ENCODE measurements around the gene BAHCC1.
"Not testable (repeated sequence)": the region's sequence is repeated elsewhere in the genome, so short reads cannot be mapped to it uniquely, and the experiment has no call there.

BAHCC1 gene

GRCh38 chr17:81414756-81415516, 19.7 kb downstream of the BAHCC1 start:
- no peak for DNase-seq

- DNase-seq = no peak
Measured at GRCh38 chr17:81415681-81416080, 20.4 kb downstream of the BAHCC1 start.

GRCh38 chr17:81416612-81417011, 21.4 kb downstream of the BAHCC1 start:
- no peak for DNase-seq

GRCh38 chr17:81417049-81417878, 22.0 kb downstream of the BAHCC1 start:
- DNase-seq = no peak

GRCh38 chr17:81417879-81418709, 22.8 kb downstream of the BAHCC1 start:
- DNase-seq = no peak

- no peak for DNase-seq
Measured at GRCh38 chr17:81418710-81419318, 23.6 kb downstream of the BAHCC1 start.

- DNase-seq = no peak
Measured at GRCh38 chr17:81419319-81419885, 24.1 kb downstream of the BAHCC1 start.

- no peak for DNase-seq
Measured at GRCh38 chr17:81419886-81420768, 24.9 kb downstream of the BAHCC1 start.

GRCh38 chr17:81420769-81421462, 25.7 kb downstream of the BAHCC1 start:
- no peak for DNase-seq

GRCh38 chr17:81422776-81423697, 27.8 kb downstream of the BAHCC1 start:
- DNase-seq = no peak

- no peak for DNase-seq
Measured at GRCh38 chr17:81423698-81424071, 28.4 kb downstream of the BAHCC1 start.

GRCh38 chr17:81424151-81425017, 29.1 kb downstream of the BAHCC1 start:
- no peak for DNase-seq

- DNase-seq = not testable (repeated sequence)
Measured at GRCh38 chr17:81425041-81425440, 29.8 kb downstream of the BAHCC1 start.

- DNase-seq = not testable (repeated sequence)
Measured at GRCh38 chr17:81425716-81426392, 30.6 kb downstream of the BAHCC1 start.

- DNase-seq = no peak
Measured at GRCh38 chr17:81426393-81427172, 31.3 kb downstream of the BAHCC1 start.

- DNase-seq = no peak
Measured at GRCh38 chr17:81427173-81428120, 32.2 kb downstream of the BAHCC1 start.

Data from activated effector memory CD4-positive, alpha-beta T cell treated with Interleukin-2 at 50 U/mL for 16 hours (primary cell).